HepG2 (cell line): Measurements from ENCODE around the gene GPR26. TPM values are rescaled to one million over a fixed set of nuclear protein-coding genes. Genes with fewer than 3 reads are reported as not detected.

Source experiments
- ATAC-seq: fragments of 200-7000 bp; cut with Tn5 transposase; 3 replicates; pipeline ENCODE4 v1.9.1; 2020; ENCODE audit warnings: mild to moderate bottlenecking, moderate library complexity
- BruUV-seq: library from RNA; stranded (reverse); fragments of 400-500 nt; replicated peaks from 2 replicates; lab custom pipeline; 2021; lab: Mats Ljungman, UMichigan
- CTCF ChIA-PET: fragments of 300-600 bp; formaldehyde crosslinking; extraction: SDS; loops from one replicate; lab custom pipeline; 2021; ENCODE audit warnings: low total read pairs, inconsistent platforms, low intra/inter-chr PET ratio; lab: Yijun Ruan, JAX
- POLR2A ChIA-PET: fragments of 350-600 bp; sonication (Branson Sonifier 250); formaldehyde crosslinking; loops from one replicate; lab custom pipeline; 2020; ENCODE audit warnings: antibody characterized with exemption, inconsistent platforms; lab: Yijun Ruan, JAX
- DNase-seq: peaks from one replicate; pipeline ENCODE4 v3.0.0-alpha.2; 2015; ENCODE audit warnings: low spot score
- FAIRE-seq: peaks from 3 replicates; lab custom pipeline; 2011; peaks lifted over from hg19 to GRCh38; lab: Jason Lieb, UNC
- H2AFZ ChIP-seq: one replicate; pipeline ENCODE4 v1.6.1; 2011; ENCODE audit warnings: low read length, inconsistent platforms
- H3K27ac ChIP-seq: fragments of 300-600 bp; 3 replicates; pipeline ENCODE4 v1.8.0; 2011; ENCODE audit warnings: mixed run types, mild to moderate bottlenecking, mixed read lengths, low read length, inconsistent platforms; ENCODE audit not compliant: insufficient read depth; ENCODE audit errors: extremely low read length
- H3K27me3 ChIP-seq, 2 experiments: fragments of 200-600 bp in 1 of 2; 2 replicates in 1 of 2; 3 replicates in 1 of 2; pipeline versions ENCODE4 v1.6.0 to v1.8.0; 2011; ENCODE audit warnings: low read length in 2 of 2, mild to moderate bottlenecking in 2 of 2, moderate library complexity in 2 of 2, inconsistent platforms in 1 of 2; ENCODE audit not compliant: insufficient read depth in 2 of 2, control insufficient read depth in 1 of 2
- H3K36me3 ChIP-seq, 2 experiments: fragments of 200-600 bp in 1 of 2; replicated peaks in 1 of 2; 2 replicates in 1 of 2; 3 replicates in 1 of 2; pipeline versions ENCODE4 v1.5.1 to v1.8.0; 2011; ENCODE audit warnings: low read length in 2 of 2, inconsistent platforms in 1 of 2; ENCODE audit not compliant: insufficient read depth in 2 of 2, control insufficient read depth in 1 of 2
- H3K4me1 ChIP-seq: 2 replicates; pipeline ENCODE4 v1.5.1; 2012; ENCODE audit warnings: low read length, inconsistent platforms; ENCODE audit not compliant: insufficient read depth
- H3K4me2 ChIP-seq: 2 replicates; pipeline ENCODE4 v1.6.0; 2011; ENCODE audit warnings: low read depth, low read length, inconsistent platforms
- H3K4me3 ChIP-seq, 3 experiments: fragments of 200-600 bp in 1 of 3; sonication (generic), shearing (Covaris generic) in 1 of 3; replicated peaks in 1 of 3; 2 replicates each; pipeline ENCODE4 v1.5.1; 2011 to 2016; ENCODE audit warnings: low read length in 3 of 3, inconsistent platforms in 2 of 3, low read depth in 2 of 3, mild to moderate bottlenecking in 2 of 3, control low read depth in 1 of 3, mixed read lengths in 1 of 3; ENCODE audit not compliant: insufficient read depth in 1 of 3
- H3K79me2 ChIP-seq: one replicate; pipeline ENCODE4 v1.6.1; 2011; ENCODE audit warnings: low read length, inconsistent platforms; ENCODE audit not compliant: insufficient read depth
- H3K9ac ChIP-seq: 2 replicates; pipeline ENCODE4 v1.6.0; 2011; ENCODE audit warnings: mild to moderate bottlenecking, low read depth, low read length, inconsistent platforms; ENCODE audit not compliant: insufficient read depth
- H3K9me3 ChIP-seq: 2 replicates; pipeline ENCODE4 v1.5.1; 2012; ENCODE audit warnings: mild to moderate bottlenecking, low read length
- H4K20me1 ChIP-seq: 2 replicates; pipeline ENCODE4 v1.6.0; 2011; ENCODE audit warnings: inconsistent platforms, mild to moderate bottlenecking, low read length, moderate library complexity; ENCODE audit not compliant: insufficient read depth
- GMEB2 ChIP-seq: IDR thresholded peaks from 2 replicates; pipeline ENCODE4 v1.6.1; 2016; ENCODE audit warnings: missing biosample characterization, missing genetic modification reagents, low read depth
- NCOR1 ChIP-seq: fragments of 200-600 bp; sonication (generic); IDR thresholded peaks from 2 replicates; pipeline ENCODE4 v1.7.0; 2017; ENCODE audit warnings: antibody characterized with exemption, low read length, borderline replicate concordance
- SMAD3 ChIP-seq: sonication (generic); formaldehyde crosslinking; IDR thresholded peaks from 2 replicates; pipeline ENCODE4 v1.4.0; 2020; ENCODE audit warnings: missing genetic modification reagents
- TBX2 ChIP-seq: sonication (generic); formaldehyde crosslinking; IDR thresholded peaks from 2 replicates; pipeline ENCODE4 v1.5.0; 2020; ENCODE audit warnings: missing genetic modification reagents, mild to moderate bottlenecking, borderline replicate concordance
- TEF ChIP-seq: sonication (generic); formaldehyde crosslinking; IDR thresholded peaks from 2 replicates; pipeline ENCODE4 v1.5.0; 2020; ENCODE audit warnings: missing genetic modification reagents
- TIGD3 ChIP-seq: sonication (generic); formaldehyde crosslinking; IDR thresholded peaks from 2 replicates; pipeline ENCODE4 v1.5.1; 2020; ENCODE audit warnings: mild to moderate bottlenecking, missing genetic modification reagents, borderline replicate concordance
- ZC3H4 ChIP-seq: sonication (generic); formaldehyde crosslinking; IDR thresholded peaks from 2 replicates; pipeline ENCODE4 v1.4.0; 2020; ENCODE audit warnings: missing genetic modification reagents, borderline replicate concordance
- ZNF503 ChIP-seq: sonication (generic); formaldehyde crosslinking; IDR thresholded peaks from 2 replicates; pipeline ENCODE4 v1.4.0; 2020; ENCODE audit warnings: missing genetic modification reagents
- ZNF639 ChIP-seq: conservative IDR thresholded peaks from 2 replicates; pipeline ENCODE4 v1.6.1; 2018; ENCODE audit warnings: missing genetic modification reagents
- WGBS: methylation state at CpG from one replicate; pipeline ENCODE4 v1.1.6; 2017; ENCODE audit warnings: low lambda C conversion rate; 5-methylcytosine and 5-hydroxymethylcytosine counted together
- in situ Hi-C: cut with HindIII; loops from 2 replicates; pipeline ENCODE4 v1.10.0; 2017; ENCODE audit warnings: low pct_unique_long_range_greater_than_20kb; ENCODE audit not compliant: extremely low pct_ligation_motif_present
- intact Hi-C: fragments of 100-400 bp; cut with micrococcal nuclease; formaldehyde crosslinking; loops from one replicate; pipeline ENCODE4 v1.10.0; 2022; ENCODE audit not compliant: unreplicated experiment
- polyA plus RNA-seq, 8 experiments: library from polyadenylated mRNA; depleted of rRNA in 3 of 8; stranded (reverse) in 7 of 8; unstranded in 1 of 8; fragments of >200 nt; fragmentation: Illumina TruSeq in 4 of 8; extraction: Trizol in 4 of 8; gene quantifications; 2 replicates each; pipeline versions ENCODE4 v1.2.1 to v1.2.3, GENCODE V29; 2011 to 2016; ENCODE audit warnings: low read depth in 4 of 8, missing spikeins in 1 of 8, mixed read lengths in 1 of 8; ENCODE audit not compliant: insufficient read depth in 1 of 8
- total RNA-seq, 5 experiments: library from RNA; depleted of rRNA; stranded (reverse); fragments of >200 nt; fragmentation: Illumina TruSeq; extraction: Trizol; gene quantifications; 2 replicates each; pipeline ENCODE4 v1.2.3, GENCODE V29; 2016; ENCODE audit warnings: low read depth in 1 of 5
- TF ChIP-seq, protein P1 (sequence below): sonication (generic); formaldehyde crosslinking; IDR thresholded peaks from 2 replicates; pipeline ENCODE4 v1.8.1; 2023; ENCODE audit warnings: mild to moderate bottlenecking, moderate library complexity, missing genetic modification reagents

The GPR26 gene
- total and polyA plus RNA-seq, 2 of the 13 experiments (the other 11 are each of a cell fraction or from before 2014, with no cell fraction given) = not detected

DNA sequence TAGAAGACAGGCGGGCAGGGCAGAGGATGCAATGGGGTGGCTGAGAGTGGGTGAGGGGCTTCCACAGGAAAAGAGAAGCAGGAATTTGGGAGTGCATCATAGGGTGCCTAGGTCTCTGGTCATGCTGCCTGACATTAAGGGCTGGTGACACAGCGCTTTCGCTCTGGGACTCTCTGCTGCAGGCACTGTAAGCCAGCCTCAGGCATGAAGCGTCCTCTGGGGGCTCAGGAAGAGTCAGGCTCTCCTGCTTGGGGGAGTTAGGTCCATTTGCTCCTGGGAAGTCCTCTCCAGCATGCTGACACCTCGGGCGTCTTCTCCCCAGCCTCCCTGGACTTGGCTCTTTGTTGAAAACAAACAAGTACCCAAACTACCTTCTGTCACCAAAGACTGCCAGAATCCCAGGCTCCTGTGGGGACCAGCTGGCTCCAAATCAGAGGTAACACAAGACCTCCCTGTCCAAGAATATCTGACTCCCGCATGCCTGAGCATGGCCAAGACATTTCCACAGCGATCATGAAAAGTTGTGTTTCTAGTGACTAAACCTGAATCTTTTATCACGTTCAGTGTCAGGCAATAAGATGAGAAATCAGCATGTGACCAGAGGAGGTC lies 55.4 kb downstream of the GPR26 start (continued):
- no peak for TF ChIP-seq ZNF639 (CRISPR knock-in tag)
- no peak for TF ChIP-seq SMAD3 (CRISPR knock-in tag)

GRCh38 chr10:123722351-123722750 lies 56.2 kb downstream of the GPR26 start:
- TF ChIP-seq ZNF503 (CRISPR knock-in tag) (no peak), TIGD3 (CRISPR knock-in tag) (no peak), TEF (no peak), ZC3H4 (CRISPR knock-in tag) (no peak), TBX2 (CRISPR knock-in tag) (no peak), NCOR1 (no peak), GMEB2 (CRISPR knock-in tag) (no peak)
- TF ChIP-seq, protein P1, sequence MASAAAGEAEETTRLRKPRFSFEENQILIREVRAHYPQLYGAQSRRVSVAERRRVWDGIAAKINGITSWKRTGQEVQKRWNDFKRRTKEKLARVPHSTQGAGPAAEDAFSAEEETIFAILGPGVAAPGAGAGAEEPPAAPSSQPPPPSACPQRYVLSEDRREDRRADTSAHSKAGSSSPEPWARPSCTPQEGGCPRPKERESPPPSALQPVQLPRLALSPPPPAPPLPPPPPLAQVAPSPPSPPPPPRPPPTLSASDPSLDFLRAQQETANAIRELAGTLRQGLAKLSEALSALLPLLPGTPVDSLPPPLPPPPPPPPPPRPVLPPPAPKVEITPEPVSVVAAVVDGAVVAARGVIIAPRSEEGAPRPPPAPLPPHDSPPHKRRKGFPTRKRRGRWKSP (CRISPR knock-in tag) = no peak
- Histone ChIP-seq H2AFZ (no peak overlapping the region), H3K79me2 (no peaks in the 10 kb centered on the region), H3K4me1 (no peaks in the 10 kb centered on the region), H3K9me3 (no peaks in the 10 kb centered on the region), H3K36me3 (no peaks in the 10 kb centered on the region), H3K4me2 (no peak overlapping the region), H4K20me1 (no peaks in the 10 kb centered on the region), H3K27me3 (peaks cover 0 to 8% of the 10 kb centered on the region in 2 experiments; a peak in 1 of 5 replicates), H3K9ac (no peak overlapping the region), H3K27ac (no peak overlapping the region), H3K4me3 (no peak overlapping the region)
- DNase-seq (no peak), ATAC-seq (no peak), FAIRE-seq (no peak)
- no TSS peak for BruUV-seq
- intact Hi-C loops = no loop called here
- POLR2A ChIA-PET = no interaction called here
- WGBS = 0% methylated on average over 2 of the region's 2 CpGs
- CTCF ChIA-PET = no interaction called here
- in situ Hi-C loops = no loop called here
